Measurements from ENCODE around the gene NT5DC4.
"Not testable (repeated sequence)": the region's sequence is repeated elsewhere in the genome, so short reads cannot be mapped to it uniquely, and the experiment has no call there.

NT5DC4 gene

GRCh38 chr2:112714331-112714730, 6.5 kb upstream of the NT5DC4 start:
- Histone ChIP-seq H3K4me3 (replicated peaks; ENCODE audit: insufficient read depth, low read length) (no peak overlapping the region), H3K27ac (replicated peaks) (no peak overlapping the region), H3K27me3 (ENCODE audit: insufficient read depth, poor library complexity, severe bottlenecking) (no peaks in the 10 kb centered on the region)
- TF ChIP-seq GABPA (IDR thresholded peaks at IDR 0.05; ENCODE audit: low read depth) (no peak), CTCF (IDR thresholded peaks at IDR 0.05; ENCODE audit: insufficient read depth, low read length) (no peak), REST (IDR thresholded peaks at IDR 0.05; ENCODE audit: insufficient replicate concordance, low read depth) (no peak), SPI1 (IDR thresholded peaks at IDR 0.05; ENCODE audit: borderline replicate concordance, low read depth) (no peak), POLR2AphosphoS5 (IDR thresholded peaks at IDR 0.05; ENCODE audit: low read depth) (no peak)
- no peak for DNase-seq (ENCODE audit: low read depth in 1 of 2, low spot score in 1 of 2)

- DNase-seq (ENCODE audit: low read depth in 1 of 2, low spot score in 1 of 2), result no peak
- Histone ChIP-seq H3K4me3 (replicated peaks; ENCODE audit: insufficient read depth, low read length) (no peak overlapping the region), H3K27me3 (ENCODE audit: insufficient read depth, poor library complexity, severe bottlenecking) (no peaks in the 10 kb centered on the region), H3K27ac (replicated peaks) (no peak overlapping the region)
- TF ChIP-seq POLR2AphosphoS5 (IDR thresholded peaks at IDR 0.05; ENCODE audit: low read depth) (no peak), REST (IDR thresholded peaks at IDR 0.05; ENCODE audit: insufficient replicate concordance, low read depth) (no peak), SPI1 (IDR thresholded peaks at IDR 0.05; ENCODE audit: borderline replicate concordance, low read depth) (no peak), GABPA (IDR thresholded peaks at IDR 0.05; ENCODE audit: low read depth) (no peak), CTCF (IDR thresholded peaks at IDR 0.05; ENCODE audit: insufficient read depth, low read length) (no peak)
Observed at GRCh38 chr2:112714836-112715631, 5.8 kb upstream of the NT5DC4 start.

- not testable (repeated sequence) for H3K27ac ChIP-seq (replicated peaks); H3K27me3 ChIP-seq (ENCODE audit: insufficient read depth, poor library complexity, severe bottlenecking); H3K4me3 ChIP-seq (replicated peaks; ENCODE audit: insufficient read depth, low read length); DNase-seq (ENCODE audit: low read depth in 1 of 2, low spot score in 1 of 2)
Observed at GRCh38 chr2:112716094-112716493, 4.7 kb upstream of the NT5DC4 start.

- DNase-seq (ENCODE audit: low read depth in 1 of 2, low spot score in 1 of 2); H3K27me3 ChIP-seq (ENCODE audit: insufficient read depth, poor library complexity, severe bottlenecking); H3K4me3 ChIP-seq (replicated peaks; ENCODE audit: insufficient read depth, low read length); H3K27ac ChIP-seq (replicated peaks): not testable (repeated sequence)
Observed at GRCh38 chr2:112716826-112717352, 3.9 kb upstream of the NT5DC4 start.

Data from HL-60 (cell line).